ENCODE results near the gene OSBPL2. TPM values are rescaled to one million over a fixed set of nuclear protein-coding genes. Genes with fewer than 3 reads are reported as not detected.

OSBPL2 gene
- polyA plus RNA-seq, 1 donor (not counting 4 experiments of a cell fraction or from before 2014, with no cell fraction given): 15.9 TPM

DNA sequence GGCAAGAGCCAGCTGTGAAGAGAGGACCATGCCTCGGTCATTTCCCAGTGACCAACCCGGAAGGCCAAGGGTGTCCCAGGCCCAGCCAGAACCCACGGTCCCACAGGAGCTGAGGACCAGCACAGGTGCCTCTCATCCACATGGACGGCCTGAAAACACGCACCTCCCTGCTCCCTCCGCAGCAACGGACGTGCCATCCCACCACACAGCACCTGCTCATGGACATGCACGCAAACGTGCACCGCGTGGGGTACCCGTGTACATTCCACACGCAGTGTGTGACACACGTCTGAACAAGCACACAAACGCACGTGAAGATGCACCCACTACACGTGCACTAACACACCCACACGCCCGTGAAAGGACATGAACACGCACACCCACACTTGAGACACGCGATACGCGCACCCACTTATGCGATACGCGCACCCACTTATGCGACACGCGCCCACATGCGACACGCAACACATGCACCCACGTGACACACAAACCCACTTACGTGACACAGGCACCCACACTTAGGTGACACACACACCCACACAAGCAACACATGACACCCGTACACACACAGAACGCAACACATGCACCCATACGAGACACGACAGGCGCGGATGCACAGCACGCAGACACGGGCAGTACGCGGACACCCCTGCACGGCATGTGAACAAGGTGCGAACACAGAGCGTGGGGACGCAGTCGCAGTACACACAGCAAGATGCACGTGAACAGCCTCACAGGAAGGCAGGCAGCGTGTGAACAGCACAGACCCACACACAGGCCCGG lies 98.6 kb downstream of the OSBPL2 start:
- no peaks in the 10 kb centered on the region for H3K27me3 ChIP-seq (ENCODE audit: control insufficient read depth, extremely low read depth, insufficient read depth, low read length)
- TF ChIP-seq, protein P1, sequence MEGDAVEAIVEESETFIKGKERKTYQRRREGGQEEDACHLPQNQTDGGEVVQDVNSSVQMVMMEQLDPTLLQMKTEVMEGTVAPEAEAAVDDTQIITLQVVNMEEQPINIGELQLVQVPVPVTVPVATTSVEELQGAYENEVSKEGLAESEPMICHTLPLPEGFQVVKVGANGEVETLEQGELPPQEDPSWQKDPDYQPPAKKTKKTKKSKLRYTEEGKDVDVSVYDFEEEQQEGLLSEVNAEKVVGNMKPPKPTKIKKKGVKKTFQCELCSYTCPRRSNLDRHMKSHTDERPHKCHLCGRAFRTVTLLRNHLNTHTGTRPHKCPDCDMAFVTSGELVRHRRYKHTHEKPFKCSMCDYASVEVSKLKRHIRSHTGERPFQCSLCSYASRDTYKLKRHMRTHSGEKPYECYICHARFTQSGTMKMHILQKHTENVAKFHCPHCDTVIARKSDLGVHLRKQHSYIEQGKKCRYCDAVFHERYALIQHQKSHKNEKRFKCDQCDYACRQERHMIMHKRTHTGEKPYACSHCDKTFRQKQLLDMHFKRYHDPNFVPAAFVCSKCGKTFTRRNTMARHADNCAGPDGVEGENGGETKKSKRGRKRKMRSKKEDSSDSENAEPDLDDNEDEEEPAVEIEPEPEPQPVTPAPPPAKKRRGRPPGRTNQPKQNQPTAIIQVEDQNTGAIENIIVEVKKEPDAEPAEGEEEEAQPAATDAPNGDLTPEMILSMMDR (optimal IDR thresholded peaks at IDR 0.05 in 1 of 3, IDR thresholded peaks at IDR 0.05 in 1 of 3, conservative IDR thresholded peaks at IDR 0.05 in 1 of 3; ENCODE audit: extremely low read depth in 1 of 3, insufficient read depth in 2 of 3, low read length in 3 of 3): no peak
- no peak for TF ChIP-seq EZH2 (IDR thresholded peaks at IDR 0.05; ENCODE audit: low read length)
- no peaks in the 10 kb centered on the region for H3K9me3 ChIP-seq (ENCODE audit: control insufficient read depth, low read depth, low read length)
- peaks cover 2% of the 10 kb centered on the region for H3K79me2 ChIP-seq (ENCODE audit: control insufficient read depth, insufficient read depth, low read length)
- no peaks in the 10 kb centered on the region for H4K20me1 ChIP-seq (ENCODE audit: control insufficient read depth, extremely low read depth, insufficient read depth, low read length)
- no peaks in the 10 kb centered on the region for H3K4me1 ChIP-seq (ENCODE audit: control insufficient read depth, extremely low read depth, insufficient read depth, low read length)
- dilution Hi-C loops (cut with MboI; ENCODE audit: extremely low pct_ligation_motif_present, low sequenced_read_pairs): no loop called here
- H3K4me2 ChIP-seq (ENCODE audit: control insufficient read depth, extremely low read depth, insufficient read depth, low read depth, low read length): no peak overlapping the region
- H3K27ac ChIP-seq (ENCODE audit: control insufficient read depth, insufficient read depth, low read length): no peak overlapping the region
- H3K9me1 ChIP-seq (ENCODE audit: control insufficient read depth, extremely low read depth, insufficient read depth, low read length): no peaks in the 10 kb centered on the region
- no peak for DNase-seq (ENCODE audit: low read depth, low spot score)
- H3K4me3 ChIP-seq (ENCODE audit: control insufficient read depth in 2 of 3, extremely low read depth in 1 of 3, insufficient read depth in 2 of 3, low read depth in 1 of 3, low read length in 3 of 3): no peak overlapping the region
- FAIRE-seq: no peak
- H3K36me3 ChIP-seq (ENCODE audit: control insufficient read depth in 2 of 2, extremely low read depth in 1 of 2, insufficient read depth in 2 of 2, low read length in 2 of 2): peaks cover 40 to 50% of the 10 kb centered on the region in 2 experiments
- H3K9ac ChIP-seq (ENCODE audit: control insufficient read depth, extremely low read depth, insufficient read depth, low read length): no peak overlapping the region
- no peak overlapping the region for H2AFZ ChIP-seq (ENCODE audit: control insufficient read depth, low read length)

DNA sequence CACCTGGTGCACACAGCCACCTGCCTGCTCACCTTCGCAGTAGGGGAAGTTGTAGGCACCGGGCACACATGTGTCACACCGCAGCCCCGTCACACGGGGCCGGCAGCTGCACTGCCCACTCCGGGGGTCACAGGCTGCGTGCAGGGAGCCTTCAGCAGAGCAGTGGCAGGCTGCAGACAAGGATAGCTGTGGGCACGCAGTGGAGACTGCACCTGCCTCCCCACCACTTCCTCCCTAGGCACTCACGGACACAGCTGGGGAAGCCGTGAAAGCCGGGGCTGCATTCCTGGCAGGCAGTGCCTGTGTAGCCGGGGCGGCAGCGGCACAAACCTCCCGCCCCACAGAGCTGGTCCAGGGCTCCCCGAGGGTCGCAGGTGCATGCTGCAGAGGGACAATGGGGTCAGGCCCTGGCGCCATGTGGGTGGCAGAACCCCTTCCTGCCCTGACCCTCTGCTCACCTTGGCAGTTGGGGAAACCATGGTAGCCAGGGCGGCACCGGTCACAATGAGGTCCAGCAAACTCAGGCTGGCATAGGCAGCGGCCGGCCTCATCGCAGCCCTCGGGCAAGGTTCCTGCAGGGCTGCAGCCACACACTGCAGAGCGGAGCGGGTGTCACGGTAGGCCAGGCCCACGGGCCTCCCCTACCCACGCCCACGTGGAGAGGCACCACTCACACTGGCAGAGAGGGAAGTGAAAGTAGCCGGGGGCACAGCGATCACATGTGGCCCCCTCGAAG lies 99.4 kb downstream of the OSBPL2 start:
- no peaks in the 10 kb centered on the region for H3K9me3 ChIP-seq (ENCODE audit: control insufficient read depth, low read depth, low read length)
- peaks cover 2% of the 10 kb centered on the region for H3K79me2 ChIP-seq (ENCODE audit: control insufficient read depth, insufficient read depth, low read length)
- H3K36me3 ChIP-seq (ENCODE audit: control insufficient read depth in 2 of 2, extremely low read depth in 1 of 2, insufficient read depth in 2 of 2, low read length in 2 of 2): peaks cover 41 to 44% of the 10 kb centered on the region in 2 experiments
- no peak overlapping the region for H3K4me2 ChIP-seq (ENCODE audit: control insufficient read depth, extremely low read depth, insufficient read depth, low read depth, low read length)
- H3K9me1 ChIP-seq (ENCODE audit: control insufficient read depth, extremely low read depth, insufficient read depth, low read length): no peaks in the 10 kb centered on the region
- FAIRE-seq (no peak), DNase-seq (ENCODE audit: low read depth, low spot score) (no peak)
- dilution Hi-C loops (cut with MboI; ENCODE audit: extremely low pct_ligation_motif_present, low sequenced_read_pairs): no loop called here
- no peak overlapping the region for H3K4me3 ChIP-seq (ENCODE audit: control insufficient read depth in 2 of 3, extremely low read depth in 1 of 3, insufficient read depth in 2 of 3, low read depth in 1 of 3, low read length in 3 of 3)
- TF ChIP-seq EZH2 (IDR thresholded peaks at IDR 0.05; ENCODE audit: low read length): no peak
- TF ChIP-seq, protein P1 (optimal IDR thresholded peaks at IDR 0.05 in 1 of 3, IDR thresholded peaks at IDR 0.05 in 1 of 3, conservative IDR thresholded peaks at IDR 0.05 in 1 of 3; ENCODE audit: extremely low read depth in 1 of 3, insufficient read depth in 2 of 3, low read length in 3 of 3): no peak
- no peaks in the 10 kb centered on the region for H3K4me1 ChIP-seq (ENCODE audit: control insufficient read depth, extremely low read depth, insufficient read depth, low read length)
- H2AFZ ChIP-seq (ENCODE audit: control insufficient read depth, low read length): no peak overlapping the region
- no peaks in the 10 kb centered on the region for H3K27me3 ChIP-seq (ENCODE audit: control insufficient read depth, extremely low read depth, insufficient read depth, low read length)
- H4K20me1 ChIP-seq (ENCODE audit: control insufficient read depth, extremely low read depth, insufficient read depth, low read length): no peaks in the 10 kb centered on the region
- no peak overlapping the region for H3K9ac ChIP-seq (ENCODE audit: control insufficient read depth, extremely low read depth, insufficient read depth, low read length)
- H3K27ac ChIP-seq (ENCODE audit: control insufficient read depth, insufficient read depth, low read length): no peak overlapping the region

Measured in keratinocyte (primary cell).